Ectodermal cell (in vitro differentiated cells): ENCODE data around the gene AKR1B1.

ENCODE experiments used
- H3K27ac ChIP-seq: 2 replicates; pipeline ENCODE4 v1.7.0; 2013; ENCODE audit warnings: mild to moderate bottlenecking, low read depth, low read length; ENCODE audit not compliant: insufficient read depth, poor library complexity, severe bottlenecking
- H3K27me3 ChIP-seq: 2 replicates; pipeline ENCODE4 v1.7.0; 2013; ENCODE audit warnings: mild to moderate bottlenecking, low read length; ENCODE audit not compliant: insufficient read depth, control insufficient read depth, poor library complexity, severe bottlenecking
- H3K36me3 ChIP-seq: one replicate; pipeline ENCODE4 v1.7.0; 2013; ENCODE audit warnings: low read length; ENCODE audit not compliant: control insufficient read depth, insufficient read depth
- H3K4me1 ChIP-seq: one replicate; pipeline ENCODE4 v1.7.0; 2013; ENCODE audit warnings: low read length; ENCODE audit not compliant: control insufficient read depth, insufficient read depth
- H3K4me3 ChIP-seq: 2 replicates; pipeline ENCODE4 v1.7.0; 2013; ENCODE audit warnings: low read depth, low read length, control low read depth; ENCODE audit not compliant: insufficient read depth
- H3K9me3 ChIP-seq: 2 replicates; pipeline ENCODE4 v1.7.0; 2013; ENCODE audit warnings: mild to moderate bottlenecking, low read length, moderate library complexity; ENCODE audit not compliant: control insufficient read depth
- WGBS, 2 experiments: methylation state at CpG; one replicate each; pipeline ENCODE4 v1.1.7; 2013; ENCODE audit warnings: missing lambda C conversion rate in 2 of 2; 5-methylcytosine and 5-hydroxymethylcytosine counted together

The AKR1B1 gene

DNA sequence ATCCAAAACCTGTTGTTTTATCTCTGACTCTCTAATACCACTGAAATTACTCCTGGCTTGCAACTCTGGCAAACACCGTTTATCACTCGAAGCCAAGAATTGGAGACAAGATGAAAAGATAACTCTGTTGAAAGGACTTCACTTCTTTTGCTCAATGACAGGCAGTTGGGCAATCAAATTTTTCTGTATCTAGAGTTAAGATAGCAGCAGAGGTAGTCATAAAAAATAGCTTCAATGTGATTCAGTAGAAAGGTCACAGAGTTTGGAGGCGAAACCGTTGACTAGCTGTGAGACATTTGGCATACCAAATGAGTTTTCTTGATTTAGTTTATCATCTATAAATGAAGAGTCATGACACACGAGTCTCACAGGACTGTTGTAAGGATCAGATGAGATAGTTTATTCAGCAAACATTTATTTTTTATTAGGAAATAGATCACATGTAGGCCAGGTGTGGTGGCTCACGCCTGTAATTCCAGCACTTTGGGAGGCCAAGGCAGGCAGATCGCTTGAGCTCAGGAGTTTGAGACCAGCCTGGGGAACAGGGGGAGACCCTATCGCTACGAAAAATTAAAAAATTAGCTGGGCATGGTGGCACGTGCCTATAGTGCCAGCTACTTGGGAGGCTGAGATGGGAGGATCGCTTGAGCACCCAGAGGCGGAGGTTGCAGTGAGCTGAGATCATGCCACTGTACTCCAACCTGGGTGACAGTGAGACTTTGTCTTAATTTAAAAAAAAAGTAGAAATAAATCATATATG lies 23.6 kb downstream of the AKR1B1 start:
- Histone ChIP-seq H3K27ac (no peak overlapping the region), H3K4me1 (no peaks in the 10 kb centered on the region), H3K36me3 (peaks cover 3% of the 10 kb centered on the region), H3K27me3 (peaks cover 8% of the 10 kb centered on the region), H3K4me3 (no peak overlapping the region), H3K9me3 (no peaks in the 10 kb centered on the region)
- 92 to 93% methylated on average over 12 of the region's 12 CpGs for WGBS, 2 experiments

DNA sequence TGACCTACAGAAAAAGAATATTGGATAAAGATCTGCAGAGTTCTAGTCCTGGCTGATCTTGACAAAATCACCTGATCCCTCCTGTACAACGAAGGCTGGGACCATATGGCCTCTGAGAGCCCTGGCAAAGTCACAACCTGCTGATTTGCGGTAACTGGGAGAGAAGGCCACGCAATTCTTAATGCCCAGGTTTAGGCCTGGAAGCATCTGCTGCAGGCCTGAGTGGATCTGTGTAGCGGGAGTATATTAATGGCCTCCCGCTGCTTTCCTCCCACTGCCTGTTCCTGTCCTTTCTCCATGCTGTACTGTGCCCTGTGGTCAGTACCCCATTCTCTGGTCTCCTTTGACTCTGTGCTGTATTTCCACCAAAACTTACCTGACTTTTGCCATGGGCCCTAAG lies 24.2 kb downstream of the AKR1B1 start:
- Histone ChIP-seq H3K27me3 (peaks cover 8% of the 10 kb centered on the region), H3K36me3 (no peaks in the 10 kb centered on the region), H3K4me1 (no peaks in the 10 kb centered on the region), H3K4me3 (no peak overlapping the region), H3K9me3 (no peaks in the 10 kb centered on the region), H3K27ac (no peak overlapping the region)
- 91 to 93% methylated on average over 5 of the region's 5 CpGs for WGBS, 2 experiments

DNA sequence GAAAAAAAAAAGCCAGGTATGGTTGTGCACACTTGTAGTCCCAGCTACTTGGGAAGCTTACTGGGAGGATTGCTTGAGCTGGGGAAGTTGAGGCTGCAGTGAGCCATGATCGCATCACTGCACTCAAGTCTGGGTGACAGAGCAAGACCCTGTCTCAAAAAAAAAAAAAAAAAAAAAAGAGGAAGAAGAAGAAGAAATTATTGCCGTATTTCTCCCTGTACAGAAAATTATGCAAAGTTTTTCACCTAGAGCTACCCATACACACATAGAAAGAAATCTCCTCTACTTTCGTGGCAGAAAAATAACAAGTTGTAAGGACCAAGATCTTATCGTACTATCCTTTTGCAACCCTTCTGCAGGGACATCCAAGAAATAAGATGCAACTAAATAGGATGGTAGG lies 25.5 kb downstream of the AKR1B1 start:
- 93 to 98% methylated on average over 4 of the region's 4 CpGs for WGBS, 2 experiments
- Histone ChIP-seq H3K36me3 (no peaks in the 10 kb centered on the region), H3K4me1 (no peaks in the 10 kb centered on the region), H3K9me3 (no peaks in the 10 kb centered on the region), H3K27ac (no peak overlapping the region), H3K27me3 (peaks cover 8% of the 10 kb centered on the region), H3K4me3 (no peak overlapping the region)

DNA sequence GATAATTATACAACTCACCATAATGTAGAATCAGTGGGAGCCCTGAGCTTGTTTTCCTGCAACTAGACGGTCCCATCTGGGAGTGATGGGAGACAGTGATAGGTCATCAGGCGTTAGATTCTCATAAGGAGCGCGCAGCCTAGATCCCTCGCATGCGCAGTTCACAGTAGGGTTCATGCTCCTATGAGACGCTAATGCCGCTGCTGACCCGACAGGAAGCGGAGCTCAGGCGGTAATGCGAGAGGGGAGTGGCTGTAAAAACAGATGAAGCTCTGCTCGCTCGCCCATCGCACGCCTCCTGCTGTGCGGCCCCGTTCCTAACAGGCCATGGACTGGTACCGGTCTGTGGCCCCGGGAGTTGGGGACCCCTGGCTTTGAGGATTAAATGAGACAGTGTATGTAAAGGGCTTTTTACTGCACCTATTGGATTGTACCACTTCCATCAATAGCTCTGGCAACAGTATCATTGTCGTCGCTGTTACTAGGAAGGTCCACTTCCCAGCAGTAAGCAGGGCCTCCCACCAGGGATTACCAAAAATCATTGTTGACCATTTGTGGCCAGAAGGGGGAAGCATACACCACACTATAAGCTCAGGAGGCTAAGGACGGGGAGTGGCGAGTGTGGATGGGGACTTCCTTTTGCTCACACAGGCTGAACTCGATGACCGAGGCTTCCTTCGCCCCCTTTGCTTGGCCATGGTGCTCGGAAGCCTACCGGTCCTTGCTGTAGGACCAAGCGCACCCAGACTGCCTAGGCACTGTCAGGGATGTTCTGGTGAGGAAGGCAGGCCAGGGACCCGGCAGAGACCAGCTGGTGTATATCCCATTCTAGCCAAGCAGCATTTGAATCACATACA lies 26.4 kb downstream of the AKR1B1 start:
- H3K27ac ChIP-seq: no peak overlapping the region
- H3K4me3 ChIP-seq: peak overlapping the region; percentile 43
- WGBS, 2 experiments: 17% methylated on average over 31 of the region's 31 CpGs
- no peaks in the 10 kb centered on the region for H3K36me3 ChIP-seq
- H3K9me3 ChIP-seq: no peaks in the 10 kb centered on the region
- H3K4me1 ChIP-seq: no peaks in the 10 kb centered on the region
- H3K27me3 ChIP-seq: peaks cover 8% of the 10 kb centered on the region

DNA sequence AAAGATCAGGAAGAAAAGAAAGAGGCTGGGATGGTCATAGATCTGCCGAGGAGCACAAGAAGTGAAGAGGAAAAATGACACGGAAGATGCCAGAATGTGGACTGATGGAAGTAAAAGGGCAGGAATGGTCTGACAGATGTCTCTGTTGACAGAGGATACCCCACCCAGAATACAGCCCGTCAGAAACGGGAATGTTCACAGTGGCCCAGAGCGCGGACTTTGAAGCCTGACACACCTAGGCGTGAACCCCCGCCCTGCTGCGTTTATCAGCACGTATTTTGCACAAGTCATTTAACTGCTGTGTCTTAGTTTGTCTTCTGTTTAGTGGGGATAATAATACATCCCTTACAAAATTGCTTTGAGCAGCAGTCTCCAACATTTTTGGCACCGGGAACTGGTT lies 27.1 kb downstream of the AKR1B1 start:
- Histone ChIP-seq H3K9me3 (no peaks in the 10 kb centered on the region), H3K27ac (no peak overlapping the region), H3K4me3 (peak overlapping the region; percentile 43), H3K4me1 (no peaks in the 10 kb centered on the region), H3K27me3 (peaks cover 8% of the 10 kb centered on the region), H3K36me3 (no peaks in the 10 kb centered on the region)
- 92 to 95% methylated on average over 10 of the region's 11 CpGs for WGBS, 2 experiments

DNA sequence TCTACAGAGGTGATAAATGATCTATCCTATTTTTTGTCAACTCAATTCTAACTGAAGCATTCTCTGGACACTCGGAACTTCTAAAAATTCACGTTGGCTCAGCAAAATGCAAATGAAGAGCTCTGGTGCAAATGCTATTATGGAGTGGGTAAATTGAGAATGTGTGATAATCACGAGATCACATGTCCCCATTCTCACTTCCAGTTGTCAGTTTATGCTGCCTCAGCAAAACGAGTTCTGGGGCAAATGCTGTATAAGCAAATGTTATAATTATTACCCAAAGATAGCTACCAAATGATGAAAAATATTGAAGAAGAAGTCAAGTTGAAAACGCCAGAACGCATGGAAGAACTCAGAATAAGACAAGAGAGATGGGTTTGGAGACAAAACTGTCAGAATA lies 29.4 kb downstream of the AKR1B1 start:
- Histone ChIP-seq H3K36me3 (no peaks in the 10 kb centered on the region), H3K27ac (no peak overlapping the region), H3K4me3 (no peak overlapping the region), H3K4me1 (no peaks in the 10 kb centered on the region), H3K9me3 (no peaks in the 10 kb centered on the region), H3K27me3 (peaks cover 8% of the 10 kb centered on the region)
- 85 to 87% methylated on average over 5 of the region's 6 CpGs for WGBS, 2 experiments

DNA sequence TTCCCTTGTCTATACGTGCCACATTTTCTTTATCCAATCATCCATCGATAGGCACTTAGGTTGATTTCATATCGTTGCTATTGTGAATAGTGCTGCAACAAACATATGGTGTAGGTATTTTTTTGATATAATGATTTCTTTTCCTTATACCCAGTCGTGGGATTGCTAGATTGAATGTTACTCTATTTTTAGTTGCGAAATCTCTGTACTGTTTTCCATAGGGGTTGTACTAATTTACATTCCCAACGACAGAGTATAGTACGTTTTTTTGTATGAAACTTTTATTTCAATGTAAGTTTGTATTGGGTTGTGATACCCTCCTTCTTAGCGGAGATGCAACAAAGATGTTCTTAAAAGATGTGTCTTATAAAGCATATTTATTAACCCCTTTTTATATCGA lies 30.0 kb downstream of the AKR1B1 start:
- Histone ChIP-seq H3K9me3 (no peaks in the 10 kb centered on the region), H3K27ac (no peak overlapping the region), H3K4me1 (no peaks in the 10 kb centered on the region), H3K36me3 (no peaks in the 10 kb centered on the region), H3K27me3 (peaks cover 8% of the 10 kb centered on the region), H3K4me3 (no peak overlapping the region)
- 90 to 95% methylated on average over 7 of the region's 9 CpGs for WGBS, 2 experiments

DNA sequence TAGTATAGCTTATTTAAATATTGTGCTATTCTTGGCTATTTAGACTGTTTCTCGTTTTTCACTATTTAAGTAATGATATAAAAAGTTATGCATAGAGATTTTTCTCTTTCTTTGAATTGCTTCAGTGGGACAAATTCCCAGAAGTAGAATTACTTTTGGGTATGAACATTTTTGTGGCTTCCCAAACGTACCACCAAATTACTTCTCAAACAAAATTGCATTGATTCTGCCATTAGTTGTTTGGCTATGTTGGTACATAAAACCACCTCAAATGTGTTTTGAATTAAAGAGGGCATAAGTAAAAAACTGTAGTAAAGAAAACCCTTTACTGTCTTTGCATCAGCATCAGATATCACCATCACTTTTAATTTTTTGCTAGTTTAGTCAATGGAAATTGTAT lies 31.0 kb downstream of the AKR1B1 start:
- H3K36me3 ChIP-seq: no peaks in the 10 kb centered on the region
- no peaks in the 10 kb centered on the region for H3K4me1 ChIP-seq
- peaks cover 8% of the 10 kb centered on the region for H3K27me3 ChIP-seq
- no peak overlapping the region for H3K27ac ChIP-seq
- H3K4me3 ChIP-seq: no peak overlapping the region
- WGBS, 2 experiments: 100% methylated on average over 1 of the region's 2 CpGs; no CpG with 5 or more reads in 1 of the 2 experiments
- H3K9me3 ChIP-seq: no peaks in the 10 kb centered on the region

DNA sequence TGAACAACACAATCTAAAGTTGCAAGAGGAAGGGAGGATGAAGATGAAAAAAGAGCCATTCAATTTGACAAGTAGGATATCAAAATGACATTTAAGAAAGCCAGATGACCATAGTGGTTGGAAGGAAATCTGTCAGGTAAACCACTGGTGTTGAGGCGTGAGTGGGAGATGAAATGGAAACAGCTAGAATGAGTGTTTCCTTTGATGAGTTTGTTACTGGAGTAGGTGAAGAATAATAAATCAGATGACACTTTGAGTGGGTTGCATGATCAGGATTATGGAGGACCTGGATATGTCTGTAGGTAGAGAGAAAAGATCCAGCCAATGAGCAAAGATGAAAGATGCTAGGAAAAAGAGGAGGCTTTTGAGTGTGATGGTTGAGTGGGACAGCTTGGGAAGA lies 33.1 kb downstream of the AKR1B1 start:
- H3K27ac ChIP-seq: no peak overlapping the region
- no peaks in the 10 kb centered on the region for H3K9me3 ChIP-seq
- no peaks in the 10 kb centered on the region for H3K27me3 ChIP-seq
- no peak overlapping the region for H3K4me3 ChIP-seq
- H3K4me1 ChIP-seq: no peaks in the 10 kb centered on the region
- 92 to 96% methylated on average over 1 of the region's 1 CpG for WGBS, 2 experiments
- no peaks in the 10 kb centered on the region for H3K36me3 ChIP-seq

DNA sequence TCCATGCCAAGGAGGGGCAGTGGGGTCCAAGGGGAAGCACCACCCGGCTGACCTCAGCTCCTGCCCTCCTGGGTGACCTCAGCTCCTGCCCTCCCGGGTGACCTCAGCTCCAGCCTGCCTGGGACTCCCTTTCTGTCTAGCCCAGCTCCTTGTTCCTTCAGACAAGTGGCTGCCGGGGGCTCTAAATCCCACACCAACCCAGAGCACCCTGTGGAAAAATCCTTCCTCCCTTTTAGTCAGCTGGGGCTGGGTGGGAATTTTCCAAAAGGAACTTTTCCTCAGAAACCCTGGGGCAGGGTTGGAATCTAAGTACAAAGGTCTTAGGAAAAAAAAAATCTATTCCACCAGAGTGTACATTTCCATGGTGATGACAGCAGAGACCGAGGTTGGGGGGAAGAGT lies 36.3 kb downstream of the AKR1B1 start:
- no peaks in the 10 kb centered on the region for H3K9me3 ChIP-seq
- 91 to 92% methylated on average over 4 of the region's 4 CpGs for WGBS, 2 experiments
- H3K36me3 ChIP-seq: no peaks in the 10 kb centered on the region
- H3K27ac ChIP-seq: no peak overlapping the region
- H3K4me3 ChIP-seq: no peak overlapping the region
- H3K4me1 ChIP-seq: peaks cover 3% of the 10 kb centered on the region
- no peaks in the 10 kb centered on the region for H3K27me3 ChIP-seq
